Neuronal stem cell (in vitro differentiated cells): ENCODE measurements around the gene APOBEC4.
A peak's percentile ranks its signal among the peaks of the same experiment; 100 is the strongest.

Experiments used
- DNase-seq: peaks from one replicate; pipeline ENCODE4 v3.0.0-alpha.2; 2013; ENCODE audit warnings: low spot score
- H2AFZ ChIP-seq: one replicate; pipeline ENCODE4 v1.6.1; 2013; ENCODE audit warnings: mild to moderate bottlenecking, low read length, inconsistent platforms
- H2AK5ac ChIP-seq: 2 replicates; pipeline ENCODE4 v1.6.1; 2013; ENCODE audit warnings: low read depth, mild to moderate bottlenecking, inconsistent platforms, low read length, moderate library complexity, mixed read lengths
- H2BK120ac ChIP-seq: 2 replicates; pipeline ENCODE4 v1.6.1; 2013; ENCODE audit warnings: low read depth, mild to moderate bottlenecking, inconsistent platforms, low read length, moderate library complexity, mixed read lengths
- H2BK12ac ChIP-seq: one replicate; pipeline ENCODE4 v1.6.1; 2013; ENCODE audit warnings: low read length, inconsistent platforms
- H2BK15ac ChIP-seq: 2 replicates; pipeline ENCODE4 v1.6.1; 2013; ENCODE audit warnings: mild to moderate bottlenecking, low read length, inconsistent platforms, mixed read lengths
- H2BK5ac ChIP-seq: one replicate; pipeline ENCODE4 v1.6.1; 2013; ENCODE audit warnings: inconsistent platforms, mild to moderate bottlenecking, low read length, moderate library complexity
- H3K14ac ChIP-seq: one replicate; pipeline ENCODE4 v1.6.1; 2013; ENCODE audit warnings: low read length, inconsistent platforms
- H3K18ac ChIP-seq: 2 replicates; pipeline ENCODE4 v1.6.1; 2013; ENCODE audit warnings: low read length, inconsistent platforms
- H3K23ac ChIP-seq: 2 replicates; pipeline ENCODE4 v1.6.1; 2013; ENCODE audit warnings: low read depth, mild to moderate bottlenecking, mixed read lengths, low read length, inconsistent platforms; ENCODE audit not compliant: poor library complexity
- H3K27ac ChIP-seq: replicated peaks from 3 replicates; pipeline ENCODE4 v1.5.1; 2013; ENCODE audit warnings: low read length, inconsistent platforms
- H3K27me3 ChIP-seq, 3 experiments: 2 replicates each; pipeline ENCODE4 v1.6.1; 2013; ENCODE audit warnings: low read length in 3 of 3, mild to moderate bottlenecking in 2 of 3, inconsistent platforms in 1 of 3, low read depth in 1 of 3, mixed read lengths in 1 of 3, moderate library complexity in 1 of 3; ENCODE audit not compliant: control insufficient read depth in 3 of 3, insufficient read depth in 3 of 3
- H3K36me3 ChIP-seq, 2 donors: replicated peaks in 1 of 2; 2 replicates each; pipeline ENCODE4 v1.6.1; 2013; ENCODE audit warnings: low read length in 2 of 2; ENCODE audit not compliant: control insufficient read depth in 2 of 2, insufficient read depth in 2 of 2
- H3K4ac ChIP-seq: 2 replicates; pipeline ENCODE4 v1.6.1; 2013; ENCODE audit warnings: inconsistent platforms, mild to moderate bottlenecking, low read length, moderate library complexity
- H3K4me1 ChIP-seq, 2 donors: 1 replicate in 1 of 2; 2 replicates in 1 of 2; pipeline ENCODE4 v1.6.1; 2013; ENCODE audit warnings: low read length in 2 of 2, low read depth in 1 of 2; ENCODE audit not compliant: control insufficient read depth in 2 of 2, insufficient read depth in 1 of 2
- H3K4me2 ChIP-seq: one replicate; pipeline ENCODE4 v1.6.1; 2013; ENCODE audit warnings: mild to moderate bottlenecking, low read length, inconsistent platforms; ENCODE audit not compliant: insufficient read depth, poor library complexity, severe bottlenecking
- H3K4me3 ChIP-seq, 2 donors: 2 replicates each; pipeline ENCODE4 v1.5.1; 2013; ENCODE audit warnings: low read length in 2 of 2, mild to moderate bottlenecking in 2 of 2, inconsistent platforms in 1 of 2, moderate library complexity in 1 of 2
- H3K79me1 ChIP-seq: one replicate; pipeline ENCODE4 v1.6.1; 2013; ENCODE audit warnings: low read depth, mild to moderate bottlenecking, inconsistent platforms, low read length, moderate library complexity
- H3K9ac ChIP-seq: one replicate; pipeline ENCODE4 v1.6.1; 2013; ENCODE audit warnings: mild to moderate bottlenecking, low read depth, low read length, inconsistent platforms; ENCODE audit not compliant: poor library complexity
- H3K9me3 ChIP-seq, 2 donors: replicated peaks in 1 of 2; 2 replicates each; pipeline versions ENCODE3 to v1.6.1; 2013; ENCODE audit warnings: low read length in 2 of 2, mild to moderate bottlenecking in 2 of 2, inconsistent platforms in 1 of 2, low read depth in 1 of 2, mixed read lengths in 1 of 2, moderate library complexity in 1 of 2; ENCODE audit not compliant: control insufficient read depth in 2 of 2, insufficient read depth in 1 of 2
- H4K8ac ChIP-seq: one replicate; pipeline ENCODE4 v1.6.1; 2013; ENCODE audit warnings: low read depth, mild to moderate bottlenecking, inconsistent platforms, low read length, moderate library complexity
- H4K91ac ChIP-seq: one replicate; pipeline ENCODE4 v1.6.1; 2013; ENCODE audit warnings: low read length, low read depth, mild to moderate bottlenecking, inconsistent platforms; ENCODE audit not compliant: poor library complexity
- whole genome bisulfite sequencing, 2 donors: extraction: QIAGEN DNeasy Blood & Tissue Kit; methylation state at CpG; one replicate each; pipeline ENCODE4 v1.1.7; 2013; ENCODE audit warnings: missing lambda C conversion rate in 2 of 2, mixed read lengths in 1 of 2; ENCODE audit not compliant: insufficient read length in 2 of 2, insufficient replicate concordance in 1 of 2; ENCODE audit errors: extremely low coverage in 2 of 2; 5-methylcytosine and 5-hydroxymethylcytosine counted together

APOBEC4 gene

DNA sequence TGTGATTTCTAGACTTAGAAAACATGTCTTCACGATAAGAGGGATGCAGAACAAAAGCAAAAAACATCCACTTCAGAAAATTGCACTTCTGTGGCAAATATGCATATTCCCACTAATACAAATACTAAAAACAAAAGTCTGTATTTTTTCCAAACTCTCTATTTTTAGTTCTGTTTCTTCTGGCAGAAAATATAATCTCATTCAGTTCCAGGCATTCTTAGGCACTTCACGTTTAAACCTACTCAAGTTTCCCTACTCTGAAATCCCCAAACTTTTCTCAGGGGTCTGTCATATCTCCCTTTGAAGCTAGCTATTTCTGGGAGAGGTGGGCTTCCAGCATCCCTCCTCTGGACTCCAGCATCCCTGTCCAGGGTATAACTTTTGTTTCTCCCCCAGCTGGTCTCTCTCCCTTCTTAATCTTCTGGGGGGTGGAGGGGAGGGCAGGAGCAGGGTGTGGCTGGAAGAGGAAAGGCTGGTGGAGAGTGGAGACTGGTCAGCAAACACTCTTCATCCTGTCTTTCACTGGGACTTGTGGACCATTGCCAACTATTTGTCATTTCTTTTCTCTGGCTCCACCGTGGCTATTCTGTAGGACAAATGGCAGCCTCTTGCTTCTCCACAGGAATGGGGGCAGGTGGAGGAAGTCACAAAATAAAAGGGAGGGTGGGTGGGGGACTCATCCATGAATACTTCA is 43.2 kb downstream of the APOBEC4 start:
- H3K23ac ChIP-seq: no peak overlapping the region
- H3K9ac ChIP-seq: no peak overlapping the region
- H3K4me1 ChIP-seq: no peaks in the 10 kb centered on the region
- no CpG with 5 or more reads among the region's 3 CpGs for WGBS, 2 donors
- H2BK5ac ChIP-seq: no peak overlapping the region
- DNase-seq: no peak
- no peak overlapping the region for H3K4ac ChIP-seq
- no peak overlapping the region for H2BK12ac ChIP-seq
- no peaks in the 10 kb centered on the region for H3K36me3 ChIP-seq
- H2BK120ac ChIP-seq: no peak overlapping the region
- no peak overlapping the region for H4K8ac ChIP-seq
- no peak overlapping the region for H3K18ac ChIP-seq
- no peaks in the 10 kb centered on the region for H3K79me1 ChIP-seq
- H3K4me2 ChIP-seq: peak overlapping the region; percentile 11
- H2AFZ ChIP-seq: no peak overlapping the region
- H3K4me3 ChIP-seq: no peak overlapping the region
- no peak overlapping the region for H3K14ac ChIP-seq
- H3K27me3 ChIP-seq: peaks cover 0 to 8% (median 2%) of the 10 kb centered on the region in 3 experiments
- H3K27ac ChIP-seq: no peak overlapping the region
- H4K91ac ChIP-seq: no peak overlapping the region
- H2BK15ac ChIP-seq: no peak overlapping the region
- no peak overlapping the region for H2AK5ac ChIP-seq
- peaks cover 0 to 1% of the 10 kb centered on the region in 2 donors for H3K9me3 ChIP-seq

DNA sequence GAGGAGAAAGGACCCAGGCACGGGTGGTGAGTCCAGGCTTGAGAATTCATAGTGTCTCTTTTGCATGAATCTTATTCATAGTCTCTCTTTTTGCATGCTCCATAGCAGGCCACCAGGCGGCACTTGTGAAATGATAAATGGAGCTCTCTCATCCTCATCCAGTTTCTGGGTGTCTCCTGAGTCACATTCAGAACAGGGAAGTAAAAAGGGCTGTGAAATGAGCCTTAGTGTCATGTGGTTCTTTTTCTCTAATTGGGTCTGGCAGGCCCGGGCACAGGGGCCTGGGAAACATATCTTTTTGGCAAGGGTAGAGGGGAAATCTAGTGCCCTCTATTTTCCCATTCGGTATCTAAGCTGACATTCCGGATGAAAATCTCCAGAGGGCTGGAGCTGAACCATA is 43.8 kb downstream of the APOBEC4 start:
- H3K9ac ChIP-seq: no peak overlapping the region
- no CpG with 5 or more reads among the region's 5 CpGs for WGBS, 2 donors
- no peak overlapping the region for H3K14ac ChIP-seq

DNA sequence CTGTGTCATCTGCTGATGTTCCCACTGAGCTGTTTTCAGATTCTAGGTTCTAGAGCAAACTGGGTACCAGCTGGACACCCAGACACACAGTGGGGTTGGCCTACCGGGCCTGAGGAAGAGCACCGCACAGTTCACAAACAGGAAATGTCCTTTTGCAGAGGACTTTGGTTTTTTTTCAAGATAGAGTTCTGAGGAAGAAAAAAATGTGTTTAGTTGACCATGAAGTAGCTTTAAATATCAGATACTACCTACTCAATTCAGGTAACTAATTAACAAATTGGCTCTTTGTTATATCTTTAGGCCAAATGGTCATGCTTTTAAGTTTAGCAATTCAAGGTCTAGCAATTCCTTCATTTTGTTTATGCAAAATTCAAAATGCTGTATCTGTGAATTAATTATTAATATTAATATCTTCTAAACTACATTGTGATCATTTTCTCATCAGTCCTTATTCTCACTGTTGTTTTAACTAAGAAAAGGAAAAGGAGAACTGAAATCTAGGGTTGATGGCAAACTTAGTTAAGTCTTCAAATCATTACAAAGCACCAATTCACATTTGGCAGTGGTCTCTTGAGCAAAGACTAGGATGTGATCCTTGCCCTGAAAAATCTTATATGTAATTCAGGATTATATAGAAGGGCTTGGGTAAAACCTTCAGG is 45.7 kb downstream of the APOBEC4 start:
- Histone ChIP-seq H2BK12ac (no peak overlapping the region), H3K4me2 (no peak overlapping the region), H3K36me3 (no peaks in the 10 kb centered on the region), H4K8ac (no peak overlapping the region), H2BK15ac (no peak overlapping the region), H3K9me3 (peaks cover 0 to 1% of the 10 kb centered on the region in 2 donors), H2BK120ac (no peak overlapping the region), H2AFZ (no peak overlapping the region), H3K27me3 (peaks cover 0 to 13% (median 2%) of the 10 kb centered on the region in 3 experiments), H3K9ac (no peak overlapping the region), H3K4me3 (no peak overlapping the region), H3K4ac (no peak overlapping the region), H2AK5ac (no peak overlapping the region), H4K91ac (no peak overlapping the region), H3K79me1 (no peaks in the 10 kb centered on the region), H3K23ac (no peak overlapping the region), H3K18ac (no peak overlapping the region), H3K27ac (no peak overlapping the region), H2BK5ac (no peak overlapping the region), H3K14ac (no peak overlapping the region), H3K4me1 (no peaks in the 10 kb centered on the region)
- DNase-seq: no peak
- WGBS, 2 donors: no CpG with 5 or more reads among the region's 2 CpGs

More for the DNA sequence above, 43.8 kb downstream of the APOBEC4 start:
- no peaks in the 10 kb centered on the region for H3K4me1 ChIP-seq
- no peak overlapping the region for H3K4me2 ChIP-seq
- no peaks in the 10 kb centered on the region for H3K79me1 ChIP-seq
- no peak overlapping the region for H4K91ac ChIP-seq
- H2BK12ac ChIP-seq: no peak overlapping the region
- H2BK15ac ChIP-seq: no peak overlapping the region
- no peak overlapping the region for H3K27ac ChIP-seq
- H3K23ac ChIP-seq: no peak overlapping the region
- no peak overlapping the region for H2BK120ac ChIP-seq
- H3K18ac ChIP-seq: no peak overlapping the region
- DNase-seq: no peak
- H3K4ac ChIP-seq: no peak overlapping the region
- peaks cover 0 to 1% of the 10 kb centered on the region in 2 donors for H3K9me3 ChIP-seq
- peaks cover 0 to 13% (median 2%) of the 10 kb centered on the region in 3 experiments for H3K27me3 ChIP-seq
- H3K4me3 ChIP-seq: no peak overlapping the region
- no peak overlapping the region for H2BK5ac ChIP-seq
- H2AFZ ChIP-seq: no peak overlapping the region
- no peak overlapping the region for H4K8ac ChIP-seq
- H2AK5ac ChIP-seq: no peak overlapping the region
- no peaks in the 10 kb centered on the region for H3K36me3 ChIP-seq

GRCh38 chr1:183605904-183606303 is 47.2 kb downstream of the APOBEC4 start:
- Histone ChIP-seq H3K4me1 (no peaks in the 10 kb centered on the region), H3K18ac (no peak overlapping the region), H3K4me2 (no peak overlapping the region), H2AFZ (no peak overlapping the region), H2BK15ac (no peak overlapping the region), H3K79me1 (no peaks in the 10 kb centered on the region), H3K36me3 (no peaks in the 10 kb centered on the region), H3K4me3 (no peak overlapping the region), H3K4ac (no peak overlapping the region), H3K9ac (no peak overlapping the region), H2BK120ac (no peak overlapping the region), H2BK5ac (no peak overlapping the region), H4K91ac (no peak overlapping the region), H3K27me3 (peaks cover 0 to 13% (median 0%) of the 10 kb centered on the region in 3 experiments), H3K14ac (no peak overlapping the region), H4K8ac (no peak overlapping the region), H2BK12ac (no peak overlapping the region), H2AK5ac (no peak overlapping the region), H3K27ac (no peak overlapping the region), H3K23ac (no peak overlapping the region), H3K9me3 (no peaks in the 10 kb centered on the region)
- no peak for DNase-seq
- no CpG with 5 or more reads among the region's 2 CpGs for whole genome bisulfite sequencing, 2 donors
